ENCODE results near the gene ARMC7. TPM values are rescaled to one million over a fixed set of nuclear protein-coding genes. Genes with fewer than 3 reads are reported as not detected.
A peak's percentile ranks its signal among the peaks of the same experiment; 100 is the strongest.

Gene ARMC7
- total RNA-seq (2021) = 22.4 and 22.8 TPM in 2 replicates
- long read RNA-seq, transcript ARMC7-204 (3 exons, 1,204 nt) = minor isoform, 7 of 154 reads
- long read RNA-seq, transcript ARMC7-201 (3 exons, 2,126 nt) = major isoform, 145 of 154 reads
- long read RNA-seq, partial matches to known transcripts = 1 of 154 reads
- long read RNA-seq, other reads (novel, unspliced or antisense) = 1 of 154 reads

DNA sequence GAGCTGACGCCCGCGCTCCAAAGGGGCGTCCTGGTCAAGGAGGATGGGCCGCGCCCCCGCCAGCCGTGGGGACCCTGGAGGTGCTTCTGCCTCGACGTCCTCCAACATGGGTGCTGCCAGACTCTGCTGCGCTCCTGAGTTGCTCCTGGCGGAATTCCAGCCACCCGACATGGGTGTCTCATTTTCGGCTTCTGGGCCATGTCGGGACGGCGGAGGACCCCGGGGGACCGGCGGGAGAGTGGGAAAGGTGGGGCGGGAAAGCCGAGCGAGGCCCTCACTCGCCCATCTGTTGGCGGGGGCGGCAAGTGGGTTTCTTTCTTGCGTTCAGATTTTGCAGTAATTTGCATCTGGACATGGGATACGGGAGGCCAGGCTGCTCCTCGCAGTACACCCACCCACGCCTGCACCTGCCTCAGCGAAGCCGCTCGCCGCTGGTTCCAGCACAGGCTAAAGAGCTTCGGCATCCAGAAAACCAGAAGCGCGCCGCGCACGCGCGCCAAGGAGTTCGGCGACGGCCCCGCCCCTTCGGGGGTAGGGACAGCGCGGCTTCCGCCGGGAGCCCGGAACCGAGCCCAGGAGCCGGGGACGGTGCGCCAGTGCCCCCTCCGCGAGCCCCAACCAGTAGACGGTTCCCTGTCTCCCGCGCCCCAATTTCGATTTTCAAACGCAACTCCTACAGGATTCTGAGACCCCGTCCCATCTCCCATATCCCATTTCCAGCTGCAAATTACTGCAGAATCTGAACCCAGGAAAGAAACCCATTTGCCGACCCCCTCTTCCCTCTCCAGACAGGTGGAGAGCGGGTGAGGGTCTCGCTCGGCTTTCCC is at the start of gene ARMC7:
TSS of gene ARMC7 (plus strand) at position 563 of the 827 bp plus-strand sequence. CDS start 320 bp downstream, outside the sequence.
- Histone ChIP-seq H2AK5ac (ENCODE audit: insufficient read length, low read length) (no peak within 1 kb of the TSS), H3K4me1 (ENCODE audit: insufficient read depth, low read length) (no peaks in the 10 kb centered on the region), H2BK5ac (ENCODE audit: insufficient read length, low read length) (no peak within 1 kb of the TSS), H2BK120ac (ENCODE audit: low read depth, low read length, poor library complexity, severe bottlenecking) (no peak within 1 kb of the TSS), H3K27ac (ENCODE audit: insufficient read length, low read depth, low read length) (no peak within 1 kb of the TSS), H3K18ac (ENCODE audit: insufficient read length, low read depth, low read length) (no peak within 1 kb of the TSS), H2BK15ac (ENCODE audit: low read depth, low read length) (no peak within 1 kb of the TSS), H3K9ac (ENCODE audit: extremely low read depth, insufficient read length, low read length) (peak within 1 kb of the TSS; percentile 11), H3K4me2 (ENCODE audit: insufficient read depth, insufficient read length, low read length) (peak within 1 kb of the TSS; percentile 50), H3K79me2 (ENCODE audit: insufficient read depth, low read length) (no peaks in the 10 kb centered on the region), H3K79me1 (ENCODE audit: insufficient read depth, low read depth, low read length, poor library complexity, severe bottlenecking) (no peaks in the 10 kb centered on the region), H3K4ac (ENCODE audit: low read depth, low read length) (no peak within 1 kb of the TSS), H3K27me3 (ENCODE audit: insufficient read depth, low read length) (no peaks in the 10 kb centered on the region), H2BK20ac (ENCODE audit: low read depth, low read length, poor library complexity, severe bottlenecking) (no peak within 1 kb of the TSS), H2AFZ (ENCODE audit: low read length) (no peak within 1 kb of the TSS), H4K91ac (ENCODE audit: insufficient read length, low read depth, low read length) (no peak within 1 kb of the TSS), H3K23me2 (ENCODE audit: insufficient read length, low read depth, low read length, poor library complexity, severe bottlenecking) (peaks cover 7% of the 10 kb centered on the region), H3K23ac (ENCODE audit: insufficient read length, low read depth, low read length) (no peak within 1 kb of the TSS), H2BK12ac (ENCODE audit: insufficient read length, low read depth, low read length) (no peak within 1 kb of the TSS), H3K14ac (ENCODE audit: insufficient read depth, low read length) (no peak within 1 kb of the TSS), H3K9me3 (ENCODE audit: control insufficient read depth, low read depth, low read length) (no peaks in the 10 kb centered on the region), H4K5ac (ENCODE audit: insufficient read length, low read depth, low read length) (no peak within 1 kb of the TSS), H4K8ac (replicated peaks; ENCODE audit: insufficient read length, low read depth, low read length) (no peak within 1 kb of the TSS), H4K20me1 (ENCODE audit: control insufficient read depth, insufficient read depth, insufficient read length) (no peaks in the 10 kb centered on the region), H3K56ac (ENCODE audit: insufficient read length, low read depth, low read length) (no peak within 1 kb of the TSS), H3T11ph (ENCODE audit: low read length) (no peak within 1 kb of the TSS)
- Mint-ChIP-seq H3K9me3 (no peaks in the 10 kb centered on the region), H3K4me1 (peaks cover 26 to 30% of the 10 kb centered on the region in 2 experiments), H3K4me3 (peak within 1 kb of the TSS; percentile 90 to 93), H3K36me3 (ENCODE audit: insufficient read depth in 1 of 3, low read depth in 3 of 3) (peaks cover 6 to 24% (median 24%) of the 10 kb centered on the region in 3 experiments; a peak in 6 of 7 replicates), H3K27ac (peak within 1 kb of the TSS; percentile 79 to 97 (median 96); a peak in 5 of 7 replicates), H3K27me3 (ENCODE audit: low read depth) (peaks cover 5% of the 10 kb centered on the region)
- TF ChIP-seq, protein P1, sequence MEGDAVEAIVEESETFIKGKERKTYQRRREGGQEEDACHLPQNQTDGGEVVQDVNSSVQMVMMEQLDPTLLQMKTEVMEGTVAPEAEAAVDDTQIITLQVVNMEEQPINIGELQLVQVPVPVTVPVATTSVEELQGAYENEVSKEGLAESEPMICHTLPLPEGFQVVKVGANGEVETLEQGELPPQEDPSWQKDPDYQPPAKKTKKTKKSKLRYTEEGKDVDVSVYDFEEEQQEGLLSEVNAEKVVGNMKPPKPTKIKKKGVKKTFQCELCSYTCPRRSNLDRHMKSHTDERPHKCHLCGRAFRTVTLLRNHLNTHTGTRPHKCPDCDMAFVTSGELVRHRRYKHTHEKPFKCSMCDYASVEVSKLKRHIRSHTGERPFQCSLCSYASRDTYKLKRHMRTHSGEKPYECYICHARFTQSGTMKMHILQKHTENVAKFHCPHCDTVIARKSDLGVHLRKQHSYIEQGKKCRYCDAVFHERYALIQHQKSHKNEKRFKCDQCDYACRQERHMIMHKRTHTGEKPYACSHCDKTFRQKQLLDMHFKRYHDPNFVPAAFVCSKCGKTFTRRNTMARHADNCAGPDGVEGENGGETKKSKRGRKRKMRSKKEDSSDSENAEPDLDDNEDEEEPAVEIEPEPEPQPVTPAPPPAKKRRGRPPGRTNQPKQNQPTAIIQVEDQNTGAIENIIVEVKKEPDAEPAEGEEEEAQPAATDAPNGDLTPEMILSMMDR (conservative IDR thresholded peaks at IDR 0.05) = no peak
- peak; percentile 95 for DNase-seq
- no CpG with 5 or more reads among the region's 68 CpGs for WGBS (ENCODE audit: extremely low coverage, insufficient read length, low lambda C conversion rate)
